ENCODE results near the gene FAM90A26.
"Not testable (repeated sequence)": the region's sequence is repeated elsewhere in the genome, so short reads cannot be mapped to it uniquely, and the experiment has no call there.

FAM90A26 gene

DNA sequence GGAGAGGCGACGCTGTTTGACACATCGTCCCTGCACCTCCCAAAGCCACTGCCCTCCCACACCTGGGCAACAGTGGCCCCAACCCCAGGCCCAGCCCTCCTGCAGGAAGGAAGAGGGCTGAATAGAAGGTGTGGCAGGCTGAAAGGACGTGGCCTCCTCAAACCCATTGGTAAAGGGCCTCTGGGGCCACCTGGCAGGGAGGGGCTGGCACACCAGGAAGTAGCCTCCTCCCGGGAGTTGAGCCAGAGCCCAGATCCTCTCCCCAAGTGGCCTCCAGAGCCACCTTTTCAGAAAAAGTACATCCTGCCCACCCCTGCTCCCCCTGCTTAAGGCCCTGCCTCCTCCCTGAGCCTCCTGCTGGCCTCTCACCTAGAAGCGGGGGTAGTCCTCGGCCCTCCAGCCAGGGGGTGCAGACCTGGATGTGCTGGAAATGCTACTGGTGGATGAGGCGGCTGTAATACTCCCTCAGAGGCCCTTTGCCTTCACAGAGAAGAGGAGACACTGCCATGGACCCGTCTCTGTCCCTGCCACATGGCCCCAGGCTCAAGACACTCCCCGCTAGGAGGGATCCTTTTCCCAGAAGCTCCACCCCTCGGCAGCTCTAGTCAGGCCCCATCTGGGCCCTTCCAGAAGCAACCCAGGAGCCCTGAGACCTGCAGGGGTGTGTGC is at the start of gene FAM90A26:
TSS of gene FAM90A26 (plus strand) at position 619 of the 669 bp plus-strand sequence. CDS start 2,764 bp downstream, outside the sequence.
- not testable (repeated sequence) for DNase-seq

GRCh38 chr4:9122711-9123110 is 47.5 kb upstream of the FAM90A26 start:
- not testable (repeated sequence) for DNase-seq

GRCh38 chr4:9123572-9124007 is 46.6 kb upstream of the FAM90A26 start:
- DNase-seq: peak; percentile 23

DNA sequence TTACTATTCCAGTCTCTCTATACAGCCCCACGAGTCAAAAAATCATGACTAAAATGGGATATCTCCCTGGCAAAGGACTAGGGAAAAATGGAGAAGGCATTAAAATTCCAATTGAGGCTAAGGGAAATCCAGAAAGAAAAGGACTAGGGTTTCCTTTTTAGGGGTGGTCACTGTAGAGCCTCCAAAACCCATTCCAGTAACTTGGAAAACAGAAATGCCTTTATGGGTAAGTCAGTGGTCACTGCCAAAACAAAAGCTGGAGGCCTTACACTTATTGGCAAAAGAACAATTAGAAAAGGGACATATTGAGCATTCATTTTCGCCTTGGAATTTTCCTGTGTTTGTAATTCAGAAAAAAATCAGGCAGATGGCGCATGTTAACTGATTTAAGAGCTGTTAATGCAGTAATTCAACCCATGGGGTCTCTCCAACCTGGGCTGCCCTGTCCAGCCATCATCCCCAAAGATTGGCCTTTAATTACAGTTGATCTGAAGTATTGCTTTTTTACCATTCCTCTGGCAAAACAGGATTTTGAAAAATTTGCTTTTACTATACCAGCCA is 44.5 kb upstream of the FAM90A26 start:
- not testable (repeated sequence) for DNase-seq

GRCh38 chr4:9131420-9131819 is 38.8 kb upstream of the FAM90A26 start:
- DNase-seq: not testable (repeated sequence)

- DNase-seq: not testable (repeated sequence)
These were observed 37.4 kb upstream of the FAM90A26 start for GRCh38 chr4:9132849-9133248.

- not testable (repeated sequence) for DNase-seq
These were observed 36.2 kb upstream of the FAM90A26 start for GRCh38 chr4:9134011-9134410.

GRCh38 chr4:9134556-9134955 is 35.7 kb upstream of the FAM90A26 start:
- DNase-seq: not testable (repeated sequence)

- DNase-seq: not testable (repeated sequence)
These were observed 29.2 kb upstream of the FAM90A26 start for GRCh38 chr4:9141050-9141449.

DNA sequence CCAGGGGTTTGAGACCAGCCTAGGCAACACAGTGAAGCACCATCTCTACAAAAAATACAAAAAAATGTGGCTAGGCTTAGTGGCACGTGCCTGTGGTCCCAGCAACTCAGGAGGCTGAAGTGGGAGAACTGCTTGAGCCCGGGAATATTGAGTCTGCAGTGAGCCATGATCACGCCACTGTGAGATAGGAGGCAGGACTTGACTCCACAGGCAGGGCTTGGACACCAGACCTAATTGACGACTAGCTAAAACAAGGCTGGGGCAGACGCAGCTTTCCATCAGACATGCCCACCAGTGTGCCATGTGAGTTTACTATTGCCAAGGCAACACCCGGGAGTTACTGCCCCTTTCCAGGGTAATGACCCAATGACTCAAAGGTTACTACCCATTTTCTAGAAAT is 27.4 kb upstream of the FAM90A26 start:
- DNase-seq: not testable (repeated sequence)

DNA sequence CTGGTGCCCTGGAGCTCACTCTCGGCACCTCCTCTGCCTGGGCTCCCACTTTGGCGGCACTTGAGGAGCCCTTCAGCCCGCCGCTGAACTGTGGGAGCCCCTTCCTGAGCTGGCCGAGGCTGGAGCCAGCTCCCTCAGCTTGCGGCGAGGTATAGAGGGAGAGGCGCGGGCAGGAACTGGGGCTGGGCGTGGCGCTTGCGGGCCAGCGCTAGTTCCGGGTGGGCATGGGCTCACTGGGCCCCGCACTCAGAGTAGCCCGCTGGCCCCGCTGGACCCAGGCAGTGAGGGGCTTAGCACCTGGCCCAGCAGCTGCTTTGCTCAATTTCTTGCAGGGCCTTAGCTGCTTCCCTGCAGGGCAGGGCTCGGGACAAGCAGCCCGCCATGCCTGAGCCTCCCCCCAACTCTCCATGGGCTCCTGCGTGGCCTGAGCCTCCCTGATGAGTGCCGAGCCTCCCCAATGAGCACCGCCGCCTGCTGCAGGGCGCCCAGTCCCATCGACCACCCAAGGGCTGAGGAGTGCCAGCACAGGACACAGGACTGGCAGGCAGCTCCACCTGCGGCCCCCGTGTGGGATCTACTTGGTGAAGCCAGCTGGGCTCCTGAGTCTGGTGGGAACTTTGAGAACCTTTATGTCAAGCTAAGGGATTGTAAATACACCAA is 26.7 kb upstream of the FAM90A26 start:
- DNase-seq: no peak

DNA sequence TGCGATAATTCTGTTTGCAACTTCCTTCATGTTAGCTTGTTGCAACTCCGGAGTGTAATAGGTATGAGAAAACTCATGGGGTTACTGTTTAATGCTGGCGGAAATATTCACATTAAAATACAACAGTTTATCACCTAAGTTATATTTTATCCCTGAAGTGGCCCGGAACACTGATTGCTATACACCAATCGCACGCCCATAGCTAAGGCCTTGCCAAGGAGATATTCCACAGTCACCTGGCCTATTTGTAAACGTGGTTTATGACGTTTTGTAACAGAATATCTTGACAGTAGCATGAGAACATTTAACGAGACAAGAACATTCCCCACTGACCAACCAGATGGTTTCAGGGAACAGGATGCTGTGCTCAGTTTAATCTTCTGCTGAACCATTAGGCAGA is 23.2 kb upstream of the FAM90A26 start:
- DNase-seq: no peak

GRCh38 chr4:9147368-9147767 is 22.8 kb upstream of the FAM90A26 start:
- not testable (repeated sequence) for DNase-seq

DNA sequence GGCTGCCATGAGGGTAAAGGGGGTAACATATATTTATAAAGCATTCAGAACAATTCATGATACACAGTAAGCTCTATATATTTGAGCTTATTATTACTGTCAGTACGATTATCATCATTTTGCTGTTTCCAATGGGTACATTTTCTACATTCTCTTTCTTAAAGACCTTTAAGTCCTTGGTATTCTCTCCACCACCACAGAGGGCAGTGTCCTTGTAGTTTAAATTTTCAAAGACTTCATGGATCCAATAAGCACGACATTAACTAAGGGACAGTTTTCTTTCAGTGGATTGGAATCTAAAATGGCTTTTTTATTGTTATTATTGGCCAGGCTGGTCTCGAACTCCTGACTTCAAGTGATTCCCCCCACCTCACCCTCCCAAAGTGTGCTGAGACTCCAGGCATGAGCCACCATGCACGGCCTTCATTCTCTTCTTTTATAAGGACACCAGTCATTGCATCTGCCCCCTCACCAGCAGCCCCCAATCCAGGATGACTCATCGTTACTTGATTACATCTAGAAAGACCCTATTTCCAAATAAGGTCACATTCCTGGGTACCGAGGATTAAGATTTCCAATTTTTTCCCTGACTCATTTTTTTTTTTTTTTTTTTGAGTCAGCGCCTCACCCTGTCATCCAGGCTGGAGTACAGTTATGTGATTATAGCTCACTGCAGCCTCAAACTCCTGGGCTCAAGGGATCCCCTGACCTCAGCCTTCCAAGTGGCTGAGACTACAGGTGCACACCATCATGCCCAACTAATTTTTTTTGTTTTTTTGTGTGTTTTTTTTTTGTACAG is 21.4 kb upstream of the FAM90A26 start:
- not testable (repeated sequence) for DNase-seq

- not testable (repeated sequence) for DNase-seq
These were observed 18.4 kb upstream of the FAM90A26 start for GRCh38 chr4:9151809-9152179.

- peak; percentile 98 for DNase-seq
These were observed 17.8 kb upstream of the FAM90A26 start for GRCh38 chr4:9152180-9153007.

DNA sequence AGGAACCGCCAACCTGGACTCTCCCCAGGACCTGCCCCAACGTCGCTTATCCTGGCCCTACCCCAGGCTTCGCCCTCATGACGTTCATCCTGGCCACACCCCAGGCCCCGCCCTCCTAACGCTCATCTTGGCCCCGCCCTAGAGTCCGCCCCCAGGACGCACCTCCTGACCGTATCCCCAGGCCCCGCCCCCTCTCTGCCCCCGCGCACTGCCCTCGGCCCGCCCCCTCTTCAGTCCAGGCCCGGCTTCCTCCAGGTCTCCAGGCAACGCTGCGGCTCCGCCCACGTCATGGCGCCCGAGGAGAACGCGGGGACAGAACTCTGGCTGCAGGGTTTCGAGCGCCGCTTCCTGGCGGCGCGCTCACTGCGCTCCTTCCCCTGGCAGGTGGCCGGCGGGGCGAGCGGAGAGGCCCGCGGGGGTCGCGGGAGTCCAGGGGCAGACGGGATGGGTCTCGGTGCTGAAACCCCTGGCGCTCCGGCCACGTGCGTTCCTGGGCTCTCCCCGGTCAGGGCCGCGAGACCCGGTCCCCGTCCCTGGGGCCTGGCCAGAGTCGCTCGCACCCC is 17.1 kb upstream of the FAM90A26 start:
- peak; percentile 96 for DNase-seq

- peak; percentile 6 for DNase-seq
These were observed 16.5 kb upstream of the FAM90A26 start for GRCh38 chr4:9153571-9154157.

GRCh38 chr4:9155101-9155886 is 14.9 kb upstream of the FAM90A26 start:
- DNase-seq: peak; percentile 0

DNA sequence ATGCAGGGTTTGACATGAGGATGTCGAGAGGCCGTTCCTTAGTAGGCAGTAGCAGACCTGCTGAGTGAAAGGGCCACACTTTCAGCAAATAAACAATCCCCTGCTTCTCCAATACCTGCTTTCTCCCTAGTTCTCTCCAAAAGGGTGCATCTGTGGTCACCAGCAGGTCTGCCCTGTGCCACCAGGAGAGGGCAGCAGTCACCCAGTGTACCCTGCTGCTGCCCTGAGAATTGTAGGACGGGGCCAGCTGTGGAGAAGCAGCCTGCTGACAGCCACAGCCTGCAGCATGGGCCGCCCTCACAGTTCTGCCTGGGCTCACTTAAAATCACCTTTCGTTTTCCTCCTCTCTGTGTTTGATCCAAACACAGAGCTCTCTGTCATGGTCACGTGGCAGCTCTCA is 11.8 kb upstream of the FAM90A26 start:
- not testable (repeated sequence) for DNase-seq

DNA sequence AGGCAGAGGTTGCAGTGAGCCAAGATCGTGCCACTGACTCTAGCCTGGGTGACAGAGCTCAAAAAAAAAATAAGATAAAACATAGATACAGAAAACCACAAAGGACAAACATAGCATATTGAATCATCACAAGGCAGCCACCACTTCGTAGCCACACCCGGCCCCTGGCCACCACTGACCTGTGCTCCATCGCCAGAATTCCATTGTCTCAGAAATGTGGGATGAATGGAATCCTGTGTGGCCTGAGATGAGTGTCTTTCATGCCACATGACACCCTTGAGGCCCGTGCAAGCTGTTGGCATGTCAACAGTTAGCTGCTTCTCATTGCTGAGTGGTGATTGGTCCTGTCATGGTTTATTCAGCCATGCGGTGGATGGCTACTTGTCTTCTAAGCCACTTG is 10.2 kb upstream of the FAM90A26 start:
- DNase-seq: not testable (repeated sequence)

Measured in inflammatory macrophage treated with lipopolysaccharide for 4 hours (primary cell).